ENCODE measurements around the gene DGCR2. TPM values are rescaled to one million over a fixed set of nuclear protein-coding genes. Genes with fewer than 3 reads are reported as not detected.

The DGCR2 gene
- total and polyA plus RNA-seq, 2 experiments from 2014 or later: 65.8 to 82.1 TPM

- no peaks in the 10 kb centered on the region for H3K9me3 ChIP-seq (ENCODE audit: low read depth)
- H3K4me3 ChIP-seq: no peak overlapping the region
- no peak for DNase-seq (ENCODE audit: low read depth in 1 of 2, low spot score in 1 of 2)
- H3K36me3 ChIP-seq: no peaks in the 10 kb centered on the region
- TF ChIP-seq CTCF (IDR thresholded peaks at IDR 0.05; ENCODE audit: low read depth, low read length): no peak
- no peaks in the 10 kb centered on the region for H3K4me1 ChIP-seq (ENCODE audit: low read depth)
- H3K27me3 ChIP-seq: no peaks in the 10 kb centered on the region
- no peak overlapping the region for H3K27ac ChIP-seq
Observed at GRCh38 chr22:19094393-19094997, 27.7 kb downstream of the DGCR2 start.

- Histone ChIP-seq H3K4me1 (ENCODE audit: low read depth) (no peaks in the 10 kb centered on the region), H3K27me3 (no peaks in the 10 kb centered on the region), H3K9me3 (ENCODE audit: low read depth) (no peaks in the 10 kb centered on the region), H3K36me3 (peaks cover 2% of the 10 kb centered on the region), H3K27ac (no peak overlapping the region), H3K4me3 (no peak overlapping the region)
- no peak for TF ChIP-seq CTCF (IDR thresholded peaks at IDR 0.05; ENCODE audit: low read depth, low read length)
- no peak for DNase-seq (ENCODE audit: low read depth in 1 of 2, low spot score in 1 of 2)
Observed at GRCh38 chr22:19092725-19093124, 29.5 kb downstream of the DGCR2 start.

- Histone ChIP-seq H3K27ac (no peak overlapping the region), H3K27me3 (no peaks in the 10 kb centered on the region), H3K9me3 (ENCODE audit: low read depth) (no peaks in the 10 kb centered on the region), H3K36me3 (peaks cover 2% of the 10 kb centered on the region), H3K4me1 (ENCODE audit: low read depth) (no peaks in the 10 kb centered on the region), H3K4me3 (no peak overlapping the region)
- no peak for TF ChIP-seq CTCF (IDR thresholded peaks at IDR 0.05; ENCODE audit: low read depth, low read length)
- no peak for DNase-seq (ENCODE audit: low read depth in 1 of 2, low spot score in 1 of 2)
Observed at GRCh38 chr22:19090586-19091127, 31.6 kb downstream of the DGCR2 start.

- Histone ChIP-seq H3K27ac (no peak overlapping the region), H3K4me1 (ENCODE audit: low read depth) (no peaks in the 10 kb centered on the region), H3K9me3 (ENCODE audit: low read depth) (no peaks in the 10 kb centered on the region), H3K36me3 (peaks cover 2% of the 10 kb centered on the region), H3K27me3 (no peaks in the 10 kb centered on the region), H3K4me3 (no peak overlapping the region)
- no peak for TF ChIP-seq CTCF (IDR thresholded peaks at IDR 0.05; ENCODE audit: low read depth, low read length)
- DNase-seq (ENCODE audit: low read depth in 1 of 2, low spot score in 1 of 2): no peak
Observed at GRCh38 chr22:19090183-19090582, 32.0 kb downstream of the DGCR2 start.

- no peak for DNase-seq (ENCODE audit: low read depth in 1 of 2, low spot score in 1 of 2)
- no peak overlapping the region for H3K4me3 ChIP-seq
- no peaks in the 10 kb centered on the region for H3K27me3 ChIP-seq
- H3K36me3 ChIP-seq: peaks cover 2% of the 10 kb centered on the region
- H3K4me1 ChIP-seq (ENCODE audit: low read depth): no peaks in the 10 kb centered on the region
- no peak overlapping the region for H3K27ac ChIP-seq
- no peaks in the 10 kb centered on the region for H3K9me3 ChIP-seq (ENCODE audit: low read depth)
- TF ChIP-seq CTCF (IDR thresholded peaks at IDR 0.05; ENCODE audit: low read depth, low read length): no peak
Observed at GRCh38 chr22:19088866-19089595, 33.2 kb downstream of the DGCR2 start.

All from cardiac muscle cell (in vitro differentiated cells and primary cell).